ENCODE data around the gene SPI1.

The SPI1 gene

GRCh38 chr11:47378010-47378835 is at the start of gene SPI1:
TSS of gene SPI1 (minus strand) at chr11:47378547. CDS start at chr11:47378353, 194 bp downstream.
- peak; percentile 80 for DNase-seq

GRCh38 chr11:47426062-47426956 is 48.0 kb upstream of the SPI1 start, which contains the start of gene PSMC3:
TSS of gene PSMC3 (minus strand) at chr11:47426439. CDS start at chr11:47426279, 160 bp downstream.
- peak; percentile 41 for DNase-seq

- no peak for DNase-seq
Observed at GRCh38 chr11:47425611-47426010, 47.3 kb upstream of the SPI1 start.

- no peak for DNase-seq
Observed at GRCh38 chr11:47418454-47419259, 40.3 kb upstream of the SPI1 start.

GRCh38 chr11:47417712-47418111 is 39.4 kb upstream of the SPI1 start:
- DNase-seq: no peak

- no peak for DNase-seq
Observed at GRCh38 chr11:47415949-47416472, 37.7 kb upstream of the SPI1 start.

GRCh38 chr11:47415091-47415854 is 36.9 kb upstream of the SPI1 start:
- DNase-seq: no peak

- DNase-seq: no peak
Observed at GRCh38 chr11:47414685-47415070, 36.3 kb upstream of the SPI1 start.

- DNase-seq: no peak
Observed at GRCh38 chr11:47413908-47414684, 35.7 kb upstream of the SPI1 start.

GRCh38 chr11:47413351-47413750 is 35.0 kb upstream of the SPI1 start:
- DNase-seq: no peak

- DNase-seq: no peak
Observed at GRCh38 chr11:47411884-47412746, 33.8 kb upstream of the SPI1 start.

GRCh38 chr11:47410370-47411264 is 32.3 kb upstream of the SPI1 start:
- DNase-seq: no peak

- DNase-seq: no peak
Observed at GRCh38 chr11:47409440-47410369, 31.4 kb upstream of the SPI1 start.

GRCh38 chr11:47408598-47409439 is 30.5 kb upstream of the SPI1 start:
- DNase-seq: no peak

- DNase-seq: peak; percentile 64
Observed at GRCh38 chr11:47407746-47408590, 29.6 kb upstream of the SPI1 start, which contains the start of gene SLC39A13. TSS of gene SLC39A13 (plus strand) at chr11:47408590. CDS start at chr11:47410095, 1,505 bp downstream.
